Mesendoderm (in vitro differentiated cells): ENCODE results near the gene CAPN8.

Experiments
- DNase-seq: peaks from one replicate; pipeline ENCODE4 v3.0.0; 2013
- H2AK5ac ChIP-seq: 2 replicates; pipeline ENCODE4 v1.6.1; 2013; ENCODE audit warnings: low read length, inconsistent platforms
- H2BK120ac ChIP-seq: 2 replicates; pipeline ENCODE4 v1.6.1; 2013; ENCODE audit warnings: low read depth, mild to moderate bottlenecking, low read length, moderate library complexity, mixed read lengths
- H2BK15ac ChIP-seq: replicated peaks from 2 replicates; pipeline ENCODE4 v1.6.1; 2013; ENCODE audit warnings: low read depth, mild to moderate bottlenecking, moderate library complexity
- H2BK5ac ChIP-seq: 2 replicates; pipeline ENCODE4 v1.6.1; 2013; ENCODE audit warnings: low read length, inconsistent platforms
- H3K18ac ChIP-seq: 2 replicates; pipeline ENCODE4 v1.6.1; 2013; ENCODE audit warnings: mild to moderate bottlenecking, low read length, mixed read lengths
- H3K23ac ChIP-seq: one replicate; pipeline ENCODE4 v1.6.1; 2013; ENCODE audit warnings: low read length
- H3K27ac ChIP-seq: 2 replicates; pipeline ENCODE4 v1.5.1; 2013; ENCODE audit warnings: low read depth, mild to moderate bottlenecking, inconsistent platforms, low read length, moderate library complexity
- H3K27me3 ChIP-seq: 2 replicates; pipeline ENCODE4 v1.6.1; 2013; ENCODE audit warnings: low read length, control low read depth, mild to moderate bottlenecking, inconsistent platforms; ENCODE audit not compliant: insufficient read depth, poor library complexity
- H3K36me3 ChIP-seq: 2 replicates; pipeline ENCODE4 v1.6.1; 2013; ENCODE audit warnings: low read length, inconsistent platforms; ENCODE audit not compliant: control insufficient read depth, insufficient read depth
- H3K4ac ChIP-seq: one replicate; pipeline ENCODE4 v1.6.1; 2013; ENCODE audit warnings: low read depth, mild to moderate bottlenecking, low read length, moderate library complexity
- H3K4me1 ChIP-seq: 2 replicates; pipeline ENCODE4 v1.6.1; 2013; ENCODE audit warnings: low read depth, low read length, inconsistent platforms; ENCODE audit not compliant: control insufficient read depth
- H3K4me2 ChIP-seq: 2 replicates; pipeline ENCODE4 v1.6.1; 2013; ENCODE audit warnings: low read length
- H3K4me3 ChIP-seq: 2 replicates; pipeline ENCODE4 v1.5.1; 2013; ENCODE audit warnings: mild to moderate bottlenecking, low read length
- H3K56ac ChIP-seq: one replicate; pipeline ENCODE4 v1.6.1; 2013; ENCODE audit warnings: low read length
- H3K79me1 ChIP-seq: 2 replicates; pipeline ENCODE4 v1.6.1; 2013; ENCODE audit warnings: low read length, inconsistent platforms
- H3K79me2 ChIP-seq: 2 replicates; pipeline ENCODE4 v1.6.1; 2013; ENCODE audit warnings: mild to moderate bottlenecking, low read length; ENCODE audit not compliant: control insufficient read depth, insufficient read depth
- H3K9ac ChIP-seq: 2 replicates; pipeline ENCODE4 v1.6.1; 2013; ENCODE audit warnings: low read length, inconsistent platforms
- H4K5ac ChIP-seq: one replicate; pipeline ENCODE4 v1.6.1; 2013; ENCODE audit warnings: low read length
- H4K8ac ChIP-seq: one replicate; pipeline ENCODE4 v1.6.1; 2013; ENCODE audit warnings: low read depth, mild to moderate bottlenecking, control low read depth, low read length, moderate library complexity
- WGBS: extraction: QIAGEN DNeasy Blood & Tissue Kit; methylation state at CpG from one replicate; pipeline ENCODE4 v1.1.7; 2013; ENCODE audit warnings: low lambda C conversion rate, missing lambda C conversion rate; ENCODE audit not compliant: insufficient coverage; ENCODE audit errors: extremely low coverage; 5-methylcytosine and 5-hydroxymethylcytosine counted together

Gene CAPN8

DNA sequence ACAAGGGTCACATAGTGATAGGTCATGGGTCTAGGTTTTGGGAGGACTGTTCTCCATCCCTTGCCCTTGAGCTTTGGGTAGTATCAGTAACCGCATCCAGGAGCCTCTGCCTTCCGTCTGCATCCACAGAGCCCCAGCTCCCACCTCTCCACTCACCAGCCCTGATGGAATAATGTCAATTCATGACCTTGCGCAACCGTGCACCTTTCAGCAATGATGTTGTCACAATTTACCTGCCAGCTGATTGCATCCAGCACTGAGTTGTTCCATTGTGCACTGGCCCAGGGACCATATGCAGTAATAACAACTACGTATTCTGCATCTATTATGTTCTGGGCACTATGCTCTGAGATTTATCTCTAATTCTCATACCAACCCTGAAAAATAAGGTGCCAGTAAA, 1.4 kb downstream of the CAPN8 start:
- Histone ChIP-seq H3K23ac (no peak overlapping the region), H3K79me1 (no peaks in the 10 kb centered on the region), H3K4ac (no peak overlapping the region), H2AK5ac (no peak overlapping the region), H3K79me2 (no peaks in the 10 kb centered on the region), H4K8ac (no peak overlapping the region), H4K5ac (no peak overlapping the region), H3K56ac (no peak overlapping the region), H3K4me3 (no peak overlapping the region), H2BK5ac (no peak overlapping the region), H3K18ac (no peak overlapping the region), H2BK15ac (no peak overlapping the region), H3K36me3 (no peaks in the 10 kb centered on the region), H3K4me1 (no peaks in the 10 kb centered on the region), H3K4me2 (no peak overlapping the region), H3K27me3 (no peaks in the 10 kb centered on the region), H3K9ac (no peak overlapping the region), H2BK120ac (no peak overlapping the region), H3K27ac (no peak overlapping the region)
- no CpG with 5 or more reads among the region's 5 CpGs for WGBS
- DNase-seq = no peak

DNA sequence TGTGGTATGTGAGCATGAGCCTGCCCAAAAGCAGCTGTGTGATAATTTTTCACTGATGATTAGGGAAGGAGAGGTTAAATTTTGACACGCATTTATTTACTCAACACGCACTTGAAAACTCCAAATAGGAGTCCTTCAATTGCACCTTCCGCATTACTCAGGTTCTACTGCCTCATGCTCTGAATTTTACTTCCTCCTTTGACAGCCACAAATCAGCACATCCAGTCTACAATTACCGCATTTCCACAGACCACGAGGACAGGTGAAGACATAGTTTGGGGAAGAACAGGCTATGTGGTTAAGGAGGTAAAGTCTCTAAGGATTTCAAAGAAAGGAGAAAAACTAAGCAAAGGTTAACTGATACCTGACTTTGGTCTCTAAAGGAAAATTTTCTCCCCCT, 2.6 kb downstream of the CAPN8 start:
- H3K9ac ChIP-seq = no peak overlapping the region
- no peaks in the 10 kb centered on the region for H3K27me3 ChIP-seq
- H3K36me3 ChIP-seq = no peaks in the 10 kb centered on the region
- no peaks in the 10 kb centered on the region for H3K79me2 ChIP-seq
- H3K4me2 ChIP-seq = no peak overlapping the region
- H3K4me1 ChIP-seq = no peaks in the 10 kb centered on the region
- no CpG with 5 or more reads among the region's 5 CpGs for WGBS
- no peak overlapping the region for H3K56ac ChIP-seq
- no peaks in the 10 kb centered on the region for H3K79me1 ChIP-seq
- H2AK5ac ChIP-seq = no peak overlapping the region
- no peak overlapping the region for H2BK5ac ChIP-seq
- no peak overlapping the region for H3K18ac ChIP-seq
- no peak overlapping the region for H4K8ac ChIP-seq
- H4K5ac ChIP-seq = no peak overlapping the region
- H2BK15ac ChIP-seq = no peak overlapping the region
- no peak overlapping the region for H2BK120ac ChIP-seq
- DNase-seq = no peak
- no peak overlapping the region for H3K27ac ChIP-seq
- H3K4me3 ChIP-seq = no peak overlapping the region
- no peak overlapping the region for H3K23ac ChIP-seq
- H3K4ac ChIP-seq = no peak overlapping the region

DNA sequence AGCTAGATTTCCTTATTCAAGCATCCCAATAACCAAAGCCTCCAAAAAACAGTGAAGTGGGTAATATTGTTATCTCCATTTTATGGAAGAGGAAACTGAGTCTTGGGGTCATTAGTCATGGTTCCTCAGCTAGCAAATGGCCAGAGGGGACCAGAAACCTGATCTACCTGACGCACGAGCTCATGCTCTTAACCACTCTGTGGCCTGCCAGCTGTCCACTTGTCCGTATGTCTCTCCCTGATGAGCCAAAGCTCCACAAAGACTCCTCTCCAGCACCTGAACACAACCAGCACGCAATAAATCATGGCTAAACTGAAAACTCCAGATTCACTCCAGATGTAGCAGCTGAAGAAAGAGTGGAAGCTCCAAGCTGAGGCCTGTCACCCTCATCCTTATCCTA, 5.8 kb downstream of the CAPN8 start:
- Histone ChIP-seq H3K9ac (no peak overlapping the region), H3K56ac (no peak overlapping the region), H3K4ac (no peak overlapping the region), H3K79me2 (no peaks in the 10 kb centered on the region), H3K4me2 (no peak overlapping the region), H4K5ac (no peak overlapping the region), H3K27ac (no peak overlapping the region), H3K79me1 (no peaks in the 10 kb centered on the region), H2BK120ac (no peak overlapping the region), H3K23ac (no peak overlapping the region), H2BK15ac (no peak overlapping the region), H3K18ac (no peak overlapping the region), H3K4me3 (no peak overlapping the region), H2AK5ac (no peak overlapping the region), H3K27me3 (no peaks in the 10 kb centered on the region), H3K36me3 (no peaks in the 10 kb centered on the region), H4K8ac (no peak overlapping the region), H2BK5ac (no peak overlapping the region), H3K4me1 (peaks cover 2% of the 10 kb centered on the region)
- no peak for DNase-seq
- no CpG with 5 or more reads among the region's 4 CpGs for WGBS

DNA sequence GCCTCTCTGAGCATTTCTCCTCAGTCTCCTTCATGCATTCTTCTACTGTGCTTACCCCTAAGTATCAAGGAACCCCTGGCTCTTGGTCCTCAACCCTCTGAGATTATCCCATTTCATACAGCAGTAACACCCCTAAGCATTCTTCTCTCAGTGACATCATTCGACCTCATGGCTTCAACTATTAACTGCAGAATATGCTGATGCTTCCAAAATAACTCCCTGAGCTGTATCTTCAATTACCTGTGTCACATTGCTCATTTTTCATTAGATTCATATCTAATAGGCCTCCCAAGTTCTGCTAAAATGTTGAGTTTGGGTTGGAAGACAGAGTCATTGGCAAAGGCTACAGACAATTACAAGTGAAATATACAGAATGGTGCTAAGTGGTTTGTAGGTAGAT, 7.5 kb downstream of the CAPN8 start:
- H4K5ac ChIP-seq = no peak overlapping the region
- H3K27ac ChIP-seq = no peak overlapping the region
- H3K79me2 ChIP-seq = no peaks in the 10 kb centered on the region
- H4K8ac ChIP-seq = no peak overlapping the region
- H3K27me3 ChIP-seq = no peaks in the 10 kb centered on the region
- H3K4me3 ChIP-seq = no peak overlapping the region
- H3K4me2 ChIP-seq = no peak overlapping the region
- peaks cover 2% of the 10 kb centered on the region for H3K4me1 ChIP-seq
- no peak overlapping the region for H3K4ac ChIP-seq
- no peak overlapping the region for H3K56ac ChIP-seq
- H2BK5ac ChIP-seq = no peak overlapping the region
- no peak overlapping the region for H3K18ac ChIP-seq
- no peak overlapping the region for H2BK120ac ChIP-seq
- H3K36me3 ChIP-seq = no peaks in the 10 kb centered on the region
- no peak overlapping the region for H2BK15ac ChIP-seq
- no peak for DNase-seq
- no peaks in the 10 kb centered on the region for H3K79me1 ChIP-seq
- no peak overlapping the region for H3K23ac ChIP-seq
- WGBS = no CpG with 5 or more reads among the region's 1 CpG
- H3K9ac ChIP-seq = no peak overlapping the region
- H2AK5ac ChIP-seq = no peak overlapping the region

DNA sequence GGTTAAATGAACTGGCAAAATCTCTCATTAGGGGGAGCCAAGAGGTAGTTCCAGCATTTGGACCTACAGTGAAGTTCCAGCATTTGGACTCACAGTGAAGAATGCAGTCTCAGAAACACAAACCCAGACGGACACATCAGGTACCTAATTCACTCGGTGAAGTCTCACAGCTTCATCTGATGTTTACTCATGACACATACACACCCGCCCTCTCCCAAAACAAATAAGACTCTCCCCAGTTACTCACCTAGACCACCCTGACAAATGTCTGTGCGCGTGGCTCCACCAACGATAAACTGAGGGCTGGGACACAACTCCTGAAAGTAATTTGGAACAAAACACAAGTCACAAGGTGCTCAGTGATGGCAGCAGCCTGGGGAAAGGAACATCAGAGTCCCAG, 11.4 kb downstream of the CAPN8 start:
- H3K4me2 ChIP-seq = no peak overlapping the region
- H3K27me3 ChIP-seq = no peaks in the 10 kb centered on the region
- no peak overlapping the region for H4K8ac ChIP-seq
- DNase-seq = no peak
- no peaks in the 10 kb centered on the region for H3K79me2 ChIP-seq
- no peak overlapping the region for H2BK120ac ChIP-seq
- H3K4me1 ChIP-seq = peaks cover 2% of the 10 kb centered on the region
- no peak overlapping the region for H3K9ac ChIP-seq
- no peak overlapping the region for H3K18ac ChIP-seq
- H3K36me3 ChIP-seq = no peaks in the 10 kb centered on the region
- no CpG with 5 or more reads among the region's 6 CpGs for WGBS
- no peak overlapping the region for H3K27ac ChIP-seq
- H2AK5ac ChIP-seq = no peak overlapping the region
- H3K4me3 ChIP-seq = no peak overlapping the region
- no peak overlapping the region for H3K23ac ChIP-seq
- H3K79me1 ChIP-seq = no peaks in the 10 kb centered on the region
- H3K4ac ChIP-seq = no peak overlapping the region
- H2BK5ac ChIP-seq = no peak overlapping the region
- no peak overlapping the region for H4K5ac ChIP-seq
- H2BK15ac ChIP-seq = no peak overlapping the region
- no peak overlapping the region for H3K56ac ChIP-seq

DNA sequence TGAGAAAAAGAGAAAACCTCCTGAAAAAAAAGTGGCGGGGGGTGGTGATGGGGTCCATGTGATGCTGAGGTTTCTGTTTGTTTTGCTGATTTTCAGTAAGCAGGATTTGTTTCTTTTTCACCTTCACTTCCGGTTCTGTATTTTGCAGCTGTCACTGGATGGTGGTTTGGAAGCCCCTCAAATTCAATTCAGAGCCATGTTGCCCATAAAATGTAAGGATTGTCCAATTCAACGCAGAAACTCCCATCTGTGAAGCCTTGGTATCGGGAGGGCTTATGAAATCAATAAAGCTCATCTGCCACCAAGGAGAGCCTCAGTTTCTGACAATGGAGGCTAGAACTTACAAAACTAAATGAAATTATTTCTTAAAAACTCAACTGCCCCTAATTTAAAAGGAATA, 12.1 kb downstream of the CAPN8 start:
- H3K4me2 ChIP-seq = no peak overlapping the region
- H3K4me3 ChIP-seq = no peak overlapping the region
- no peak overlapping the region for H3K56ac ChIP-seq
- H3K18ac ChIP-seq = no peak overlapping the region
- no peak overlapping the region for H3K9ac ChIP-seq
- no peak overlapping the region for H2BK15ac ChIP-seq
- H2BK5ac ChIP-seq = no peak overlapping the region
- H3K27ac ChIP-seq = no peak overlapping the region
- H3K4ac ChIP-seq = no peak overlapping the region
- H4K8ac ChIP-seq = no peak overlapping the region
- no peak overlapping the region for H2BK120ac ChIP-seq
- H2AK5ac ChIP-seq = no peak overlapping the region
- no CpG with 5 or more reads among the region's 4 CpGs for WGBS
- H3K36me3 ChIP-seq = no peaks in the 10 kb centered on the region
- no peak for DNase-seq
- H3K27me3 ChIP-seq = no peaks in the 10 kb centered on the region
- no peak overlapping the region for H4K5ac ChIP-seq
- H3K23ac ChIP-seq = no peak overlapping the region
- no peaks in the 10 kb centered on the region for H3K79me1 ChIP-seq
- no peaks in the 10 kb centered on the region for H3K79me2 ChIP-seq
- peaks cover 2% of the 10 kb centered on the region for H3K4me1 ChIP-seq
